Fibroblast of mammary gland (primary cell): ENCODE data around the gene CCDC102A.

Source experiments
- DNase-seq: peaks from one replicate; pipeline ENCODE4 v3.0.0-alpha.2; 2010; ENCODE audit warnings: low read depth
- H3K4me3 ChIP-seq: 2 replicates; pipeline ENCODE4 v1.5.1; 2011; ENCODE audit warnings: low read depth, mild to moderate bottlenecking, low read length, moderate library complexity; ENCODE audit not compliant: control insufficient read depth
- TF ChIP-seq, protein P1 (sequence below): conservative IDR thresholded peaks from 2 replicates; pipeline ENCODE4 v1.5.1; 2011; ENCODE audit warnings: low read depth, low read length, inconsistent platforms; ENCODE audit not compliant: control insufficient read depth, insufficient read depth

Gene CCDC102A

GRCh38 chr16:57518922-57519321, 17.4 kb downstream of the CCDC102A start:
- no peak overlapping the region for H3K4me3 ChIP-seq
- TF ChIP-seq, protein P1, sequence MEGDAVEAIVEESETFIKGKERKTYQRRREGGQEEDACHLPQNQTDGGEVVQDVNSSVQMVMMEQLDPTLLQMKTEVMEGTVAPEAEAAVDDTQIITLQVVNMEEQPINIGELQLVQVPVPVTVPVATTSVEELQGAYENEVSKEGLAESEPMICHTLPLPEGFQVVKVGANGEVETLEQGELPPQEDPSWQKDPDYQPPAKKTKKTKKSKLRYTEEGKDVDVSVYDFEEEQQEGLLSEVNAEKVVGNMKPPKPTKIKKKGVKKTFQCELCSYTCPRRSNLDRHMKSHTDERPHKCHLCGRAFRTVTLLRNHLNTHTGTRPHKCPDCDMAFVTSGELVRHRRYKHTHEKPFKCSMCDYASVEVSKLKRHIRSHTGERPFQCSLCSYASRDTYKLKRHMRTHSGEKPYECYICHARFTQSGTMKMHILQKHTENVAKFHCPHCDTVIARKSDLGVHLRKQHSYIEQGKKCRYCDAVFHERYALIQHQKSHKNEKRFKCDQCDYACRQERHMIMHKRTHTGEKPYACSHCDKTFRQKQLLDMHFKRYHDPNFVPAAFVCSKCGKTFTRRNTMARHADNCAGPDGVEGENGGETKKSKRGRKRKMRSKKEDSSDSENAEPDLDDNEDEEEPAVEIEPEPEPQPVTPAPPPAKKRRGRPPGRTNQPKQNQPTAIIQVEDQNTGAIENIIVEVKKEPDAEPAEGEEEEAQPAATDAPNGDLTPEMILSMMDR, result no peak
- DNase-seq, result no peak

- no peak for DNase-seq
- TF ChIP-seq, protein P1, result no peak
- no peak overlapping the region for H3K4me3 ChIP-seq
These were observed 17.9 kb downstream of the CCDC102A start for GRCh38 chr16:57518520-57518919.

DNA sequence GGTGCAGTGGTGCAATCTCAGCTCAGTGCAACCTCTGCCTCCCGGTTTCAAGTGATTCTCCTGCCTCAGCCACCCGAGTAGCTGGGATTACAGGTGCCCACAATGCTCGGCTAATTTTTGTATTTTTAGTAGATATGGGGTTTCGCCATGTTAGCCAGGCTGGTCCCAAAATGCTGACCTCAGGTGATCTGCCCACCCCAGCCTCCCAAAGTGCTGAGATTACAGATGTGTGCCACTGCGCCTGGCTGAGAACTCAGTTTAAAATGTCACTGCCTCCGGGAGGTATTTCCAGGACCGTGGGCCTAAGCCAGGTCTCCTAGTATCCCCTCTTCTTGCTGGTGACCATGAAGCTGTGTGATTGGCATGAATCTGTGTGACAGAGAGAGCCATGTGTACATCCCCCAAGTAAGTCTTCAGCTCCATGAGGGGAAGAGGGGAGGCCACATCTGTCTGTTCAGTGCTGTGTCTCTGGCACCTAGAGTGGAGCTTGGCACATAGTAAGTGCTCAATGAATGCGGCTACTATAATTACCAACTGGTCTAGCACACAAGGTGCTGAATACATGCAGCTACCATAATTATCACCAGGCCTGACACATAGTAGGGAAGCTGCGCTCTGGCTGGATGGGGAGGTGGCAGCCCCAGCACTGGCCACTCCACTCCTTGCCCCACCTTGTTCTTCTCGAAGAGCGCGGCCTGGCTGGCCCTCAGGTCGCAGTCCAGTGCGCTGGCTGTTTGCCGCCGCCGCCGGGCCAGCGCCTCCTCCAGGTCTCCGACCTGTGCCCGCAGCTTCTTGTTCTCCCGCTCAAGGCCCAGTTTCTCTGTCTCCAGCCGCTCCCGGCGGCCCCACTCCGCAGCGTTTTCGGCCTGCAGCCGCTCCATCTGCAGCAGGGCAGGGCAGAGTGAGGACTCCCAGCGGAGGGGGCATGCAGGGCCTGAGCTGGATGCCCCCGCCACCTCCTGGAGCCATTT, 18.7 kb downstream of the CCDC102A start:
- DNase-seq, result no peak
- no peak overlapping the region for H3K4me3 ChIP-seq
- TF ChIP-seq, protein P1, result no peak

- no peak for DNase-seq
- TF ChIP-seq, protein P1, result no peak
- no peak overlapping the region for H3K4me3 ChIP-seq
These were observed 19.6 kb downstream of the CCDC102A start for GRCh38 chr16:57516773-57517172.

DNA sequence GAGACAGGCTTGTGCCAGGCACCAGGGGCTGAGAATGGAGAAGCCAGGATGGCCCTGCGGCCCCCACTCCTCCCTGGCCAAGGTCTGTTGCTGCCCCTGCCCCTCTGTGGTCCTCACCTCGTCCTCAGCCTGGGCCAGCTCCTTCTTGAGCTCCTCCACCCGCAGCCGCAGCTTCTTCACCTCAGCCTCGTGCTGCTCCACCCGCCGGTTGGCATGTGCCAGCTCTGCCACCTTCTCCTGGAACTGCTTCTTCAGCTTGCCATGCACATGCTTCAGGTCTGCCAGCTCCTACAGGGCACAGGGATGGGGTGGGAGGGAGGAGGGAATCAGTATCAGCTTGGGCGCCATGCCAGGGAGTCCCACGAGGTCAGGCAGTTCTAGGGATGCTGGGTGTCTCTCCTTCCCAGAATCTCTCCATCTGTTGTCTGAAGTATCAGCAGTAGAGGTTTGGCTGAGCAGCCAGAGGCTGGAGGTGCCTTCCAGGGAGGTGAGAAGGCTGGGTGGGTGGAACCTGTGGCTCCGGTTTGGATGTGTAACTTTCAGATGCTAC, 20.1 kb downstream of the CCDC102A start:
- H3K4me3 ChIP-seq, result no peak overlapping the region
- TF ChIP-seq, protein P1, result no peak
- DNase-seq, result no peak

GRCh38 chr16:57514791-57515600, 21.4 kb downstream of the CCDC102A start:
- no peak for DNase-seq
- TF ChIP-seq, protein P1, result no peak

More at GRCh38 chr16:57514791-57515600, 21.4 kb downstream of the CCDC102A start:
- H3K4me3 ChIP-seq, result no peak overlapping the region
